ENCODE measurements around the gene ZNG1F. TPM values are rescaled to one million over a fixed set of nuclear protein-coding genes. Genes with fewer than 3 reads are reported as not detected.
"Not testable (repeated sequence)": the region's sequence is repeated elsewhere in the genome, so short reads cannot be mapped to it uniquely, and the experiment has no call there.

Gene ZNG1F
- total RNA-seq, 1 donor from 2014 or later: 6.0 TPM

- intact Hi-C loops (cut with micrococcal nuclease): not testable (repeated sequence)
Measured at GRCh38 chr9:41087157-41087780, 101.8 kb downstream of the ZNG1F start.

DNA sequence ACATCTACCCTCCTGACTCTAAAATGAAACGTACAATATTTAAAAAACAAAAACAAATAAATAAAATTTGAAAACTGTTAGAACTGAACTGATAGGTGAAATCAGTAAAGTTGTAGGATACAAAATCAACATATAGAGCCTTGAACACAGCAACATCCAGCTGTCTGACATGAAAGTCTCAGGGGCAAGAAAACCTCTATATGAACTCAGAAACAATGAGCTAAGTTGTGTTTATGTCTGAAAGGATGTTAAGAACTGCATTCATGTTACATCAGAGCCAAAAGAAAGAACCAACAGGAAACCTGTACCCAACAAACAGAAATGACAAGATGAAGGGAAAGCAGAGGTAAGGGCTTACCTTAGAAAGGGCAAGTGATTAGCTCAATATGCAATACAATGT lies 102.4 kb downstream of the ZNG1F start:
- intact Hi-C loops (cut with micrococcal nuclease): not testable (repeated sequence)

GRCh38 chr9:41086215-41086614 lies 102.9 kb downstream of the ZNG1F start:
- intact Hi-C loops (cut with micrococcal nuclease): not testable (repeated sequence)

DNA sequence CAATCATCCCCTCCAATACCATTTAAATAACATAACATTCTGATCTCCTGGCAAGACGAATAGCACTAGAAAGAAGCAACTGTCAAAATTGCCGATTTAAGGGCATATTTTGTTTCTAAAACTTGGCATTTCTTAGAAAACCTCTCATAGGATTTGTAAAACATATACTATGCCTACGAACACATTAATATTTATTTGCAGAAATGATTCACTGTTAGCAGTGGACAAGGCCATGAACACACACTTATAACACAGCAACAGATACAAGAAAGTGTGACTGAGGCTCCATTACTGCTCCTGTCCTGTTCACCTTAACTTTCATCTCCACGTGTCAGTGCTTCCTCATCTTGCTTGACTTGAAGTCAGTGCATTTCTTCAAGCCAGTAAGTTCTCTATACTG lies 106.8 kb downstream of the ZNG1F start:
- intact Hi-C loops (cut with micrococcal nuclease): not testable (repeated sequence)

Other genes with a start within 250 kb of the ZNG1F start
- gene FOXD4L6, start 60.6 kb downstream of the ZNG1F start, total RNA-seq: not detected in 2 replicates

Measured in T-helper 2 cell treated with Interferon-gamma antibody and Interleukin-4, amounts not matched to agents 100 ng/mL and 5 ng/mL, for 36 hours (primary cell).